Neural cell (in vitro differentiated cells): ENCODE measurements around the gene CPO.

Experiments
- CTCF ChIP-seq: fragments of 450-650 bp; IDR thresholded peaks from 2 replicates; pipeline ENCODE4 v1.5.1; 2014; ENCODE audit warnings: antibody characterized with exemption, mild to moderate bottlenecking, moderate library complexity; ENCODE audit not compliant: poor library complexity, severe bottlenecking
- EZH2 ChIP-seq: fragments of 200-600, 300-800 bp; shearing (Covaris generic), sonication (generic); IDR thresholded peaks from 2 replicates; pipeline ENCODE4 v1.6.1; 2014; ENCODE audit warnings: antibody characterized with exemption, low read length, borderline replicate concordance, mild to moderate bottlenecking; ENCODE audit not compliant: insufficient read depth, poor library complexity, severe bottlenecking
- RAD21 ChIP-seq: fragments of 450-650 bp; conservative IDR thresholded peaks from 2 replicates; pipeline ENCODE4 v1.6.1; 2014; ENCODE audit warnings: antibody characterized with exemption, mild to moderate bottlenecking, moderate library complexity
- REST ChIP-seq: IDR thresholded peaks from 2 replicates; pipeline ENCODE4 v1.6.1; 2012; ENCODE audit warnings: borderline replicate concordance
- TAF1 ChIP-seq: IDR thresholded peaks from 2 replicates; pipeline ENCODE4 v1.6.1; 2012; ENCODE audit warnings: low read depth

GRCh38 chr2:206890179-206890578 is 49.1 kb upstream of the CPO start:
- TF ChIP-seq CTCF (no peak), TAF1 (no peak), REST (no peak), RAD21 (no peak), EZH2 (no peak)
